ENCODE data around the gene DTNB.

GRCh38 chr2:25618676-25619075, 54.7 kb downstream of the DTNB start:
- TF ChIP-seq POLR2AphosphoS5 (IDR thresholded peaks at IDR 0.05; ENCODE audit: low read depth) (no peak), CTCF (IDR thresholded peaks at IDR 0.05; ENCODE audit: insufficient read depth, low read length) (no peak)
